ENCODE data around the gene PODXL2. TPM values are rescaled to one million over a fixed set of nuclear protein-coding genes. Genes with fewer than 3 reads are reported as not detected.

The PODXL2 gene
- total RNA-seq, 1 experiment from 2014 or later: 33.6 TPM

- H3K4me1 Mint-ChIP-seq: peaks cover 21% of the 10 kb centered on the region
- no peaks in the 10 kb centered on the region for H3K9me3 Mint-ChIP-seq
- H3K36me3 Mint-ChIP-seq: no peaks in the 10 kb centered on the region
- H3K27ac Mint-ChIP-seq: no peak overlapping the region
- ChIA-PET POLR2A (no interaction called here), CTCF (interaction anchor here (1.1 kb wide), 2 partner anchors 19 kb away, joined by 4 read pairs; no protein-coding TSS in a partner anchor)
- DNase-seq (ENCODE audit: low spot score) (no peak), ATAC-seq (no peak)
- H3K4me3 Mint-ChIP-seq: no peak overlapping the region
- TF ChIP-seq ZNF121 (CRISPR knock-in tag; IDR thresholded peaks at IDR 0.05) (no peak), MXD4 (CRISPR knock-in tag; IDR thresholded peaks at IDR 0.05; ENCODE audit: borderline replicate concordance) (no peak), ELF4 (CRISPR knock-in tag; IDR thresholded peaks at IDR 0.05; ENCODE audit: low read depth) (no peak), NFE2L1 (CRISPR knock-in tag; IDR thresholded peaks at IDR 0.05) (no peak), USF1 (CRISPR knock-in tag; IDR thresholded peaks at IDR 0.05) (no peak), ARID4B (CRISPR knock-in tag; IDR thresholded peaks at IDR 0.05; ENCODE audit: borderline replicate concordance) (no peak), FOXP4 (CRISPR knock-in tag; IDR thresholded peaks at IDR 0.05) (no peak), FOXK1 (CRISPR knock-in tag; IDR thresholded peaks at IDR 0.05) (no peak), ZNF416 (CRISPR knock-in tag; IDR thresholded peaks at IDR 0.05) (no peak), ZNF281 (CRISPR knock-in tag; IDR thresholded peaks at IDR 0.05) (no peak)
- H3K27me3 Mint-ChIP-seq (ENCODE audit: low read depth): no peaks in the 10 kb centered on the region; the same call in 1 of the 2 replicates
Measured at GRCh38 chr3:127714866-127715265, 85.9 kb downstream of the PODXL2 start.

GRCh38 chr3:127715532-127715931 is 86.5 kb downstream of the PODXL2 start:
- H3K4me3 Mint-ChIP-seq: no peak overlapping the region
- no peaks in the 10 kb centered on the region; the same call in 1 of the 2 replicates for H3K27me3 Mint-ChIP-seq (ENCODE audit: low read depth)
- no peak overlapping the region for H3K27ac Mint-ChIP-seq
- H3K4me1 Mint-ChIP-seq: peaks cover 21% of the 10 kb centered on the region
- H3K36me3 Mint-ChIP-seq: no peaks in the 10 kb centered on the region
- no peaks in the 10 kb centered on the region for H3K9me3 Mint-ChIP-seq
- DNase-seq (ENCODE audit: low spot score) (no peak), ATAC-seq (no peak)
- ChIA-PET POLR2A (no interaction called here), CTCF (interaction anchor here (1.1 kb wide), 1 partner anchor 19 kb away, joined by 4 read pairs; no protein-coding TSS in a partner anchor)
- TF ChIP-seq ZNF232 (CRISPR knock-in tag; IDR thresholded peaks at IDR 0.05) (no peak), USF1 (CRISPR knock-in tag; IDR thresholded peaks at IDR 0.05) (no peak), ZNF219 (CRISPR knock-in tag; IDR thresholded peaks at IDR 0.05; ENCODE audit: borderline replicate concordance) (no peak), SP1 (CRISPR knock-in tag; conservative IDR thresholded peaks at IDR 0.05) (no peak), IRF2 (CRISPR knock-in tag; IDR thresholded peaks at IDR 0.05; ENCODE audit: borderline replicate concordance, low read depth) (no peak), ATF6 (CRISPR knock-in tag; IDR thresholded peaks at IDR 0.05) (no peak), ZNF416 (CRISPR knock-in tag; IDR thresholded peaks at IDR 0.05) (no peak), E2F4 (CRISPR knock-in tag; IDR thresholded peaks at IDR 0.05; ENCODE audit: borderline replicate concordance, low read depth) (no peak), MAX (CRISPR knock-in tag; IDR thresholded peaks at IDR 0.05) (no peak), MXD4 (CRISPR knock-in tag; IDR thresholded peaks at IDR 0.05; ENCODE audit: borderline replicate concordance) (no peak), HMGXB4 (CRISPR knock-in tag; IDR thresholded peaks at IDR 0.05) (no peak)
